NCI-H460 (cell line): ENCODE data around the gene ZNF407. TPM values are rescaled to one million over a fixed set of nuclear protein-coding genes. Genes with fewer than 3 reads are reported as not detected.

ENCODE experiments used
- DNase-seq: peaks from one replicate; pipeline ENCODE4 v3.0.0-alpha.2; 2016; ENCODE audit warnings: low read depth; ENCODE audit errors: extremely low read depth
- total RNA-seq: library from RNA; depleted of rRNA; stranded (reverse); fragments of >200 nt; shearing (Covaris generic); gene quantifications from 2 replicates; pipeline ENCODE4 v1.2.3, GENCODE V29; 2014

Gene ZNF407
- total RNA-seq, 1 experiment from 2014 or later = 5.7 TPM

DNA sequence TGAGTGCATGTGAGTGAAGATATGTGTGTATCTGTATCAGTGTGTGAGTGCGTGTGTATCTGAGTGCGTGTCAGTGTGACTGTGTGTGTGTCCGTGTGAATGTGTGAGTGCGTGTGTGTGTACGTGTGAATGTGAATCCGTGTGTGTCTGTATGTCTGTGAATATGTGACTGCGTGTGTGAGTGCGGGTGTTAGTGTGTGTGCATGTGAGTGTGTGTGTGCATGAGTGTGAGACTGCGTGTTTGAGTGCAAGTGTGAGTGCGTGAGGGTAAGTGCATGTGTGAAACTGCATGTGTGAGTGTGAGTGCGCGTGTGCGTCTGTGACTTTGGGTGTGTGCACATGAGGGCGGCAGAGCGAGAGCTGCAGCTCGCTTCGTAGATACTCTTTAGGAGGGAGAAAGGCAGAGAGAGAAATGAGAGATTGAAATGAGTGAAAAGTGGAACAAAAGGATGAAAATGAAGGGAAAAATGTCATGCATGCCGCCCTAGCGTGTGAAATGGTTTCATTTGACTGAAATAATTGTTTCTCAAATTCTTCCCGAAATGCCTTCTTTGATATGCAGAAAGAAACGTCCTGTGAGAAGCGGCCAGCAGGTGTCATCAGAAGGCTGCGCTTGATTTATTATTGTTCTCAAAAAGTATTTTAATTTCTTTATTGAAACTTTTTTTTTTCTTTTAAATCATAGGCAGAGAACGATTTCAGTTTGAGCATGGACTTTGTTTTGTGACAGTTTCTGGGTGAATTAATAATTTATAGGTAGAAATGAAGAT lies 25.6 kb downstream of the ZNF407 start:
- DNase-seq = no peak

DNA sequence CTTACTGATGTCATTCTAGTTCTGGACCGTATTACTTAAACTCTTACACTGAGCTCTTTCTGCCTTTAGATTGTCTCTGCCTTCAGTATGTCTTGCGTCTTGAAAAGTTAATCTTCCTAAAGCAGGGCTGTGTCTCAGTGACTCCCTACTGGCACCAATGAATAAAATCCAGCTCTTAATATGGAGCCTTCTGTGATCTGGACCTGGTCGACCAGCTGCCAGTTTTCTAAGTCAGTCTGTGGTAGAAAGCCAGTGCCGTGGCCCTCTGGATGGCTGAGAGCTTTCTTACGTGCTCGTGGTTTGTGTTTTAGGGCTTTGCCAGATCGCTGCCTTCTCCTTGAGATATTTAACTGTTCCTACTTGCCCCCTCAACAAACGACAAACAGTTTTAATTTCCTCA lies 26.8 kb downstream of the ZNF407 start:
- no peak for DNase-seq

DNA sequence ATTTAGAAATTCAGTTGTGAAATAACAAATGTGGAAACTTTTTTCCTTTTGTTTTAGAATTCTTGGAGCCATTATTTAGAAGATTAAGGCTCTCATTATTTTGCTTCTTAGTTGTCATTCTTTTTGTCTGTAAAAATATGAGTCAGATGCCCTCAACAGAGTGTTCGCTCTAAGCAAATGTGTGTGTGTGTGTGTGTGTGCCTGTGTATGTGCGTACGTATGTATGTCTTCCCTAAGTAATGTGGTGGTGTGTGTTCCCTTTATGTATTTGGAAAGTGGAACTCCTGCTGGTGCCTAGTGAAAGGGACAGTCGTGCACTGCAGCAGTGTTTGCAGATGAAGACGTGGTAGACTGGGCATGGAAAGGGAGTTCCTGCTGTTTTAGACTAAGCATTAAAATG lies 27.5 kb downstream of the ZNF407 start:
- no peak for DNase-seq

DNA sequence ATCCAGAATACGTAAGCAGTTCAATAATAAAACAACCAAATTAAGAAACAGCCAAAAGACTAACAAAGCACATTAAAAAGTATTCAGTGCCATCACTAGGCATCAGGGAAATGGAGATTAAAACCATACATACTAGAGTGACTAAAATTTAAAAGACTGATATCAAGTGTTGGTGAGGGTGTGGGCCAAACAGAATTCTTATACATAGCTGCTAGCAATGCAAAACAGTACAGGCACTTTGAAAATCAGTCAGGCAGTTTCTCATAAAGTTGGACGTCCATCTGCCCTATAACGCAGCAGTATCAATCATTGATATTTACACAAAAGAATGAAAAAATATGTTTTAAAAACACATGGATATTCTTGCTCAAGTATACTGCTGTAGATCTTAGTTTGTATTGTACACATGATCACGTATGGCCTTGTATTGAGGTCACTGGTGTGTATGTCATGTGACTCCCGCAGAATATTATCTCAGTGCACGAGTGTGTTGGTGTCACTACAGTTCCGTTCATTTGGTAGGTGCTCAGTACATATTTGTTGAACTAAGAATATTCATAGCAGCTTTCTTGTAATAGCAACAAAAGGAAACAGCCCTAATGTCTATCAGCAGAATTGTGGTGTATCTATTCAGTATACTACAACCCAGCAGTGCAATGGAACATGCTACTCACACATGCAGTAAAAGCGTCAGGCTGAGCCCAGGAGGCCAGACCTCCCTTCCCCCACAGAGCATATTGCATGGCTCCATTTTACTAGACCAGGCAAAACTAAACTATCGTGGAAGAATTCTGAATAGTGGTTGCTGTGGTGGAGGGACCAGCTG lies 28.6 kb downstream of the ZNF407 start:
- DNase-seq = no peak

GRCh38 chr18:74630804-74631203 lies 33.1 kb downstream of the ZNF407 start:
- DNase-seq = no peak

- no peak for DNase-seq
Measured at GRCh38 chr18:74631212-74631611, 33.5 kb downstream of the ZNF407 start.

GRCh38 chr18:74631623-74632350 lies 34.1 kb downstream of the ZNF407 start:
- DNase-seq = no peak

- DNase-seq = no peak
Measured at GRCh38 chr18:74632351-74632679, 34.6 kb downstream of the ZNF407 start.

GRCh38 chr18:74632856-74633255 lies 35.2 kb downstream of the ZNF407 start:
- no peak for DNase-seq

DNA sequence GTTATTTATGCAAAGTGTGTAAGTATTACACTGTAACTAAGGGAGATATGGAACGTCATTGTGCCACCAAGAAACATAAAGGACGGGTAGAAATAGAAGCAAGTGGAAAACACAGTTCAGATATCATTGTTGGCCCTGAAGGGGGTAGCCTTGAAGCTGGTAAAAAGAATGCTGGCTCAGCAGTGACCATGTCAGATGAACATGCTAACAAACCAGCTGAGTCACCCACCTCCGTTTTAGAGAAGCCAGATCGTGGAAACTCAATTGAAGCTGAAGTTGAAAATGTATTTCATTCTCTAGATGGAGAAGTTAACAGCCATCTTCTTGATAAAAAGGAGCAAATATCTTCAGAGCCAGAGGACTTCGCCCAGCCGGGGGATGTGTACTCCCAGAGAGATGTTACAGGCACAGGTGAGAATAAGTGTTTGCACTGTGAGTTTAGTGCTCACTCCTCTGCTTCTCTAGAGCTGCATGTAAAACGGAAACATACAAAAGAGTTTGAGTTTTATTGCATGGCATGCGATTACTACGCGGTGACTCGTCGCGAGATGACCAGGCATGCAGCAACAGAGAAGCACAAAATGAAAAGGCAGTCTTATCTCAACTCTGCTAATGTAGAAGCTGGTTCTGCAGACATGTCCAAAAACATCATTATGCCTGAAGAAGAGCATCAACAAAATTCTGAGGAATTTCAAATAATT lies 36.1 kb downstream of the ZNF407 start:
- DNase-seq = no peak

DNA sequence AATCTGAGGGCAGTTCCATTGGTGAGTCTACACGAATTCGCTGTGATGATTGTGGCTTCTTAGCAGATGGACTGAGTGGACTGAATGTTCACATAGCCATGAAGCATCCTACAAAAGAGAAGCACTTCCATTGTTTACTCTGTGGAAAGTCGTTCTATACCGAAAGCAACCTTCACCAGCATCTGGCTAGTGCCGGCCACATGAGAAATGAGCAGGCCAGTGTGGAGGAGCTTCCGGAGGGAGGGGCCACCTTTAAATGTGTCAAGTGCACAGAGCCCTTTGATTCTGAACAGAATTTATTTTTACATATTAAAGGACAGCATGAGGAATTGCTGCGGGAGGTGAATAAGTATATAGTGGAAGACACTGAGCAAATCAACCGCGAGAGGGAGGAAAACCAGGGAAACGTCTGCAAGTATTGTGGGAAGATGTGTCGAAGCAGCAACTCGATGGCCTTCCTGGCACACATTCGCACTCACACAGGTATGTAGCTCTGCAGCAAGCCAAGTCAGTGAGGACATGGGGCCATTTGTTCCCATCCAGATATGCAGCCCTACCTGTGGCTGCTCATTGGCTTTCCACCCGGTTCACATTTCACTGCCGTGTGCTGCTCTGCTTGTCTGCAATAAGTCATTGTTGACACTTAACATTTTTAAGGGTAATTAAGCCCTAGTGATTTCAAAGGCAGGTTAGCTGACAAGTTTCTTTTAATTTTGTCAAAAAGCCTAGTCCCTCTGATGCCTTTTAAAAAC lies 37.7 kb downstream of the ZNF407 start:
- no peak for DNase-seq

DNA sequence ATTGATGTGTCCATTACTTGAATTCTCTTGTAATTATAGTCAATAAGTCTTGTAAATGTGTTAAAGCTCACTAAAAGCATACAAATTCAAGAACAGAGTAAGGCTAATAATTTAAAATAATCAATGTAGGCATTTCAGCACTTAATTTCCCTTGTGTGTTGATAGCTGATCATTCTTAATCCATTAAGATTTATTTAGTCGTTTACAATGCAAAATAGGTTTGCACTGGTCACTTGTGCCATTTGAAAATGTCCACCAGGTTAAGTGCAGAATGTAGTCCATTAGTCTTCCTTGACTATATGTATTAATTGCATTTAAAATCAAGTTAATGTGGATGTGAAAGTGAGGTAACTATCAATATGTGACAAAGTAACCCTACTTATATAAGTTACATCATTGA lies 39.4 kb downstream of the ZNF407 start:
- DNase-seq = no peak

DNA sequence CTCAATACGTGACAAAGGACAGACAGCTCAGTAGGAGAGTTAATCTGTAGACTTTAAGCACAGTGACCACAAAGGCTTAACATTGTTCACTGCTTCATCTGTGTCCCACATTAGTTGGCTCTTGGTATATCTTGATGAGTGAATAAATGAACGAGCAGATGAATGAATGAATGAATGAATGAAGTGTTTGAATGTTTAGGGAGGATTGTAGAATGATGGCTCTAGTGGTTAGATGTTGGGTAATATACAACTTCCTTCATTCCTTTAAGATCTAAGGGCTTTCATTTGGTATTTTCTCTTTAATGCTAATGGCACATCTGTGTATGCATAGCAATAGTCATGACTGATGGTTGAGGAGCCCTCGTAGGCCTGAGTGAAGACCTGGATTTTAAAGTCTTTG lies 40.5 kb downstream of the ZNF407 start:
- DNase-seq = no peak

GRCh38 chr18:74644713-74645112 lies 47.0 kb downstream of the ZNF407 start:
- no peak for DNase-seq

DNA sequence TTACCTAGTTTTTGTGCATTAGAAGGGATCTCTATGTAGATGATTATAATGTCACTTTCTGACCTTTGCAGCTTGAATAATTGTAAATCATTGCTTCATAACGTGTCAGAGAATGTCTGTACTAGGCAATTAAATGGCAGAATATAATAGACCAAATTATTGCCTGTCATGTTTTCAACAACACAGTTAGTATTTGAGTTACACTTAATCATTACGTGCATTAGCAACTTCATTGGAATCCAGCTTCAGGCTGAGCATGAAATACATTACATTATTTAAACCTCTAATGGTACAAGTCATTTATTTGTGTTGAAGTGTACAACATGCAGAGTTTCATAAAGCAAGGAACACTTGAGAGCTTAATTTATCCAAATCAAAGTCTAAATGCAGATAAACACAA lies 48.0 kb downstream of the ZNF407 start:
- DNase-seq = no peak

DNA sequence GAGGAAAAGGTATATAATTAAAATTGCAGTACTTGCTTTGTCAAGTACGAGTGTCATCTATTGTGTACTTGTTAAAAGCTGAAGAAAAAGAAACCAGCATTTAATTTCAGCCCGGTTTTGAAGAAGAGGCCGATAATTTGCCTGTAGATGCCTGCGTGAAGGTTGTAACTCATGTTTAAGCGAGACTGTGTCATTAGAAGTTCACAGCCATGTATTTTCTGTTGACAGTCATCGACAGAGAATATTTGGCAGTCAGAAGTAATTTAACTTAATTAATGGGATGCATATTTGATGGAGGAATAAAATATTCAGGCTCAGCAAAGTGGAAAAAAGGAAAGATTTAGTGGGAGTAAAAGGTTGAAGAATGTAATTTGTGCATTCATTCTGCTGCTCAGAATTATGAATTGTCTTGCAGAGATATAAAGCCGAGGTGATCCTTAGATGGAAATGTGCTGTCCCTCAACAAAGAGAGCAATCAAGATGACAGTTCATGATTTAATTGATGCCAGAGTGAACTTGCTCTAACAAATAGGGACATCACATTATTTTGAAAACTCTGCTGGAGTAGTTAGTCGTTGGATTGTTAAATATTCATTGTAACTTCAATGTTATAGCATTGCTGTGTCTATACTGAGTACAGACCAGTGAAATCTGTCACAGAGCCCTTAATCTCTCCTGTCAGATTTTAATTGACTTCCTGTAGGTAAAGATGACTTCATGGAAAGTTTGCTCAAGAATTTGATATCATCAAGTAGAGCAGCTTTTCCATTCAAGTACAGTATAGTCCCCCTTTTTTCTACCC lies 53.9 kb downstream of the ZNF407 start:
- DNase-seq = no peak

GRCh38 chr18:74652392-74652988 lies 54.8 kb downstream of the ZNF407 start:
- DNase-seq = no peak

DNA sequence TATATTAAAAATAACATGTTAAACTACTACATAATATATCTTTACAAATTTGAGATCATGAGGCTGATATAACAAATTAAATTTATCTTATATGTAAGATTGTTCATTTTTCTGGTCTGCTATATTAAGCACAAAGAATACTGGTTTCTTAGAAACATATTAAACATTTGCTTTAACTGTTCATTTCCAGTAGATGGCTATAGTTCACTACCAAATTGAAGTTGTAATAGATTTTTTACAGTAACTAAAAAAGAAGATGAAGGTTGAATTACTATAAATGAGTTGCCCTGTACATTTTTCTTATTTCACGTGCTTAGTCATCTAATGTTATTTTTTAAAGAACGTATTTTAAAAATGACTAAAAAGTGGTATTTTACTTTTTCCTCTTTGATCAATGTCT lies 57.0 kb downstream of the ZNF407 start:
- no peak for DNase-seq

DNA sequence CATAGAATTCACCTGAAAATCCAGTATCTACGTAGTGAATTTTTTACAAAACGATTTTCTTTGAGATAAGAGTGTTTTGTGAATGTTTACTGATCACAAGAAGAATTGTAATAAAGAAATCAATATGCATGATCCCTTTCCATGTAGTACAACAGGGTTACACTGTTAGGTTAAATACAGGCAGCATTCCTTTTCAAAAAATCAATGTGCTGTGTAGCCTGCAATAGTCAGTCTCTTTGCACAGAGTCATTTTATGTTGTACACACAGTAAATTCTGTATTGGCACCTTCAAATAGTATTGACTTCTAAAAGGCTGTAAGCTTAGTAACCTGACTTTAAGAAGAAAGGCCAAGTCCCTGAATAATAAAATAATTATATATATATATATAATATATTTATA lies 63.3 kb downstream of the ZNF407 start:
- no peak for DNase-seq
